K562 (cell line): ENCODE results near the gene PQBP1.

Experiments
- BHLHE40 ChIP-seq: IDR thresholded peaks from 2 replicates; pipeline ENCODE4 v1.6.1; 2011; ENCODE audit warnings: low read length, improper control_type of control experiment
- EP300 ChIP-seq: IDR thresholded peaks from 2 replicates; pipeline ENCODE4 v1.6.1; 2012; ENCODE audit warnings: low read length, improper control_type of control experiment
- FOXA1 ChIP-seq: fragments of 450-650 bp; IDR thresholded peaks from 2 replicates; pipeline ENCODE4 v1.6.1; 2016; ENCODE audit warnings: mild to moderate bottlenecking, borderline replicate concordance
- HINFP ChIP-seq: fragments of 450-650 bp; conservative IDR thresholded peaks from 2 replicates; pipeline ENCODE4 v1.6.1; 2016; ENCODE audit warnings: missing genetic modification characterization, low read depth, mild to moderate bottlenecking, control low read depth, missing compliant biosample characterization
- KLF16 ChIP-seq: IDR thresholded peaks from 2 replicates; pipeline ENCODE4 v1.6.1; 2016; ENCODE audit warnings: antibody characterized with exemption
- MAFK ChIP-seq: IDR thresholded peaks from 2 replicates; pipeline ENCODE4 v1.6.1; 2011; ENCODE audit warnings: low read length, improper control_type of control experiment
- POLR2A ChIP-seq: fragments of 450-650 bp; conservative IDR thresholded peaks from 2 replicates; pipeline ENCODE4 v1.6.1; 2016
- SIN3A ChIP-seq, 2 experiments: fragments of 150-350 bp in 1 of 2; IDR thresholded peaks; 2 replicates each; pipeline ENCODE4 v1.6.1; 2011 to 2016; ENCODE audit warnings: borderline replicate concordance in 2 of 2, low read depth in 2 of 2, low read length in 2 of 2, mild to moderate bottlenecking in 2 of 2, moderate library complexity in 2 of 2; ENCODE audit not compliant: control insufficient read depth in 1 of 2
- SMC3 ChIP-seq: conservative IDR thresholded peaks from 2 replicates; pipeline ENCODE4 v1.6.1; 2011; ENCODE audit warnings: low read depth, low read length, improper control_type of control experiment; ENCODE audit not compliant: insufficient read depth
- TARDBP ChIP-seq: fragments of 450-650 bp; IDR thresholded peaks from 2 replicates; pipeline ENCODE4 v1.6.1; 2016
- ZNF140 ChIP-seq: fragments of 250-450 bp; sonication (Bioruptor Pico); IDR thresholded peaks from 2 replicates; pipeline ENCODE4 v1.8.0; 2021; ENCODE audit warnings: moderate library complexity, mild to moderate bottlenecking, inconsistent platforms
- ZNF263 ChIP-seq: sonication (generic); formaldehyde crosslinking; IDR thresholded peaks from 2 replicates; pipeline ENCODE4 v1.8.0; 2022; ENCODE audit warnings: mild to moderate bottlenecking, missing genetic modification reagents, borderline replicate concordance
- TF ChIP-seq, protein P1 (sequence below), 3 experiments: IDR thresholded peaks in 2 of 3; conservative IDR thresholded peaks in 1 of 3; 2 replicates each; pipeline ENCODE4 v1.5.1; 2011 to 2012; ENCODE audit warnings: low read length in 3 of 3, mild to moderate bottlenecking in 3 of 3, control low read depth in 2 of 3, improper control_type of control experiment in 1 of 3, inconsistent platforms in 1 of 3, low read depth in 1 of 3, mixed read lengths in 1 of 3, moderate library complexity in 1 of 3; ENCODE audit not compliant: insufficient read depth in 2 of 3

DNA sequence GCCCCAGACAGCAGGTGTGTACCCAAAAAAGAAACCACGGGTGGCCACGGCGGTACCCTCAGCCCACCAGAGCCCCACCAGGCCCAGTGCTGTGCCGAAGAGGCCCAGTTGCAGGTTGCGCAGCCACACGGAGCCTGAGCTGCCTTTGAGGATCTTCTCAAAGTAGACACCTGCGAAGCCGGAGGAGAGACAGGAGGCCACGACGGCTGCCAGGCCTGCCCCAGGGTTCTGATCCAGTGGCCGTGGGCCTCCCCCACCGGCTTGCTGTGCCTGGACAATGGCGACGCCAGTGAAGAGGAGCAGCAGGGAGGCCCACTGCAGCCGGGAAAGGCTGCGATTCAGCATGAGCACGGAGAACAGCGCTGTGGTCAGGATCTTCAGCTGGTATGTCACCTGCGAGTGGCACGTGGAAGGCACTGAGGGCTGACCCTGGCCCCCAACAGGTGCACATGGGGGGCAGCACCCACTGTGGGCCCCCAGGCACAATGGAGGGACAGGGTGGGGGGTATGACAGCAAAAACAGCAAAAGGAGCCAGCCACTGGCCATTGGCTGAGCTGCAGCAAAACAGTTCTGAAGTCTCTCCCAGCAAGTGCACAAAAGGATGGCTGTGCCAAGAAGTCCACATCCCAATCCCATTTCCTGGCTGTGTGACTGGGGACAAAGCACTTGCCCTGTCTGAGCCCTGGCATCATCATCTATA is 7.5 kb downstream of the PQBP1 start:
- TF ChIP-seq ZNF140 (CRISPR knock-in tag) (no peak), HINFP (no peak), SIN3A (IDR thresholded peaks at IDR 0.05; ENCODE audit: borderline replicate concordance in 2 of 2, control insufficient read depth in 1 of 2, low read depth in 2 of 2, low read length in 2 of 2) (no peak), SMC3 (no peak), TARDBP (no peak), POLR2A (no peak), EP300 (no peak), KLF16 (no peak), BHLHE40 (no peak), MAFK (no peak), ZNF263 (no peak), FOXA1 (no peak)
- TF ChIP-seq, protein P1, sequence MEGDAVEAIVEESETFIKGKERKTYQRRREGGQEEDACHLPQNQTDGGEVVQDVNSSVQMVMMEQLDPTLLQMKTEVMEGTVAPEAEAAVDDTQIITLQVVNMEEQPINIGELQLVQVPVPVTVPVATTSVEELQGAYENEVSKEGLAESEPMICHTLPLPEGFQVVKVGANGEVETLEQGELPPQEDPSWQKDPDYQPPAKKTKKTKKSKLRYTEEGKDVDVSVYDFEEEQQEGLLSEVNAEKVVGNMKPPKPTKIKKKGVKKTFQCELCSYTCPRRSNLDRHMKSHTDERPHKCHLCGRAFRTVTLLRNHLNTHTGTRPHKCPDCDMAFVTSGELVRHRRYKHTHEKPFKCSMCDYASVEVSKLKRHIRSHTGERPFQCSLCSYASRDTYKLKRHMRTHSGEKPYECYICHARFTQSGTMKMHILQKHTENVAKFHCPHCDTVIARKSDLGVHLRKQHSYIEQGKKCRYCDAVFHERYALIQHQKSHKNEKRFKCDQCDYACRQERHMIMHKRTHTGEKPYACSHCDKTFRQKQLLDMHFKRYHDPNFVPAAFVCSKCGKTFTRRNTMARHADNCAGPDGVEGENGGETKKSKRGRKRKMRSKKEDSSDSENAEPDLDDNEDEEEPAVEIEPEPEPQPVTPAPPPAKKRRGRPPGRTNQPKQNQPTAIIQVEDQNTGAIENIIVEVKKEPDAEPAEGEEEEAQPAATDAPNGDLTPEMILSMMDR (IDR thresholded peaks at IDR 0.05 in 2 of 3, conservative IDR thresholded peaks at IDR 0.05 in 1 of 3; ENCODE audit: insufficient read depth in 2 of 3, low read depth in 1 of 3, low read length in 3 of 3): no peak
